HG02870 (cell line): Measurements from ENCODE around the gene LAMP1.
"Not testable (repeated sequence)": the region's sequence is repeated elsewhere in the genome, so short reads cannot be mapped to it uniquely, and the experiment has no call there.

Experiments
- ATAC-seq: cut with Tn5 transposase; IDR thresholded peaks from one replicate; pipeline ENCODE4 v1.9.1; 2021; ENCODE audit warnings: mild to moderate bottlenecking, moderate library complexity; ENCODE audit not compliant: unreplicated experiment

LAMP1 gene

DNA sequence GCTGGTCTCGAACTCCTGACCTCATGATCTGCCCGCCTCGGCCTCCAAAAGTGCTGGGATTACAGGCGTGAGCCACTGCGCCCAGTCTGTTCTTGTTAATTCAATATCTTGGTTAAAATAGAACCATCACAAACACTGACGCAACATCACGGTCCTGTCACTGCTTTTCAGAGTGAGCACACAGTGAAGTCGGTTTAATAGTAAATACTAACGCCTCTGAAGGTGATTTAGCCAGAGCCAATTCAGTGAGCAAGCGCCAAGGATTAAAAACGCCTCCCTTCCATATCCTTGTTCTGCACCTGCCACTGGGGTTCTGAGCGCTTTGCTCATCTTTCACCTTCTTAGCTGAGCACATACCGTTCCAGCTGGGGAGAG is 30.3 kb downstream of the LAMP1 start:
- no peak for ATAC-seq

DNA sequence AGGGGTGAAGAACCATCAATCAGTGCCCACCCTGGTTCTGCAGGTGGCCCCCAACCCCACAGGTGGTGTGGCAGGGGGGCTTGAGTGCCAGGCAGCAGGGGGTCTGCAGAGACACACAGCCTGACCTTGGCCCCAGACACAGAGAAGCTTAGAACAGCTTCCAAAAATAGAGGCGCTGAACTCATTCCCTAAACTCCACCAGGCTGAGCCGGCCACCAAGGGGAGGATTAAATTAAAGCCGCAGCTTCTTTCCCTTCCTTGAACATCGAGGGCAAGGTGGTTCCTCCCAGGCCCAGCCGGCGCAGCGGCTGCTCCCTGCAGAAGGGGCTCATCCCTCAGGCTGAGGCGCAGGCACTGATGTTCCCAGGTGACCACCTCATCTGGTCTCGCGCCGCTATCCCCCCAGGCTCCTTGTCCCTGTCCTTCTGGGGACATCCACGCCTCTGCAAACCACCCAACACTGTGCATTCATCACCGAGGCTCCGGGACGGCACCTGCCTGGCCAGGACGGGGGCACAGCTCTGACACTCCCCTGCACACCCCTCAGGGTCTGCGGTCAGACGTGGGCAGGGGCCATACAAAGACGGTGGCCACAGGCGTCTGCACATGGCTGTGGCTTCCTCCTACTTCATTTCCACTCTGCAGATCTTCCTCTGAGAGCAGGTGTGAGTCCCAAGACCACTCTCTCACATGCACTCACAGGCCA is 30.9 kb downstream of the LAMP1 start:
- no peak for ATAC-seq

DNA sequence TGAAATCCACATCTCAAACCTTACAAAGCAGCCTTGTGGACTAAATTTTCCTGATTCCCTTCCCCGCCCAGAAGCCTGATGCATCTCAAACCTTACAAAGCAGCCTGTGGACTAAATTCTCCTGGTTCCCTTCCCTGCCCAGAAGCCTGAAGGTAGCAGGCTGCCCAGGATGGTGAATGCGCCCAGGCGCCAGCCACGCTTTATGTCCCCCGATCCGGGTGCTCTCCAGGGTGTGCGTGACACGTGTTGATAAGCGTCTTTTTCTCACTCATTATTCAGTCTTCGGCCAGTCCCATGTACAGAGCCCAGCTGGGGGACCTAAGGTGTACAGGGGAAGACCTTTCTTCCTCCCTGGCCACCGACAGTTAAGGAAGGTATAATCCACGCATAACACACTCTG is 31.8 kb downstream of the LAMP1 start:
- no peak for ATAC-seq

GRCh38 chr13:113329656-113330312 is 32.7 kb downstream of the LAMP1 start:
- ATAC-seq, result no peak

GRCh38 chr13:113332615-113333014 is 35.6 kb downstream of the LAMP1 start:
- ATAC-seq, result no peak

- no peak for ATAC-seq
Measured at GRCh38 chr13:113333076-113333475, 36.0 kb downstream of the LAMP1 start.

- no peak for ATAC-seq
Measured at GRCh38 chr13:113337556-113337955, 40.5 kb downstream of the LAMP1 start.

DNA sequence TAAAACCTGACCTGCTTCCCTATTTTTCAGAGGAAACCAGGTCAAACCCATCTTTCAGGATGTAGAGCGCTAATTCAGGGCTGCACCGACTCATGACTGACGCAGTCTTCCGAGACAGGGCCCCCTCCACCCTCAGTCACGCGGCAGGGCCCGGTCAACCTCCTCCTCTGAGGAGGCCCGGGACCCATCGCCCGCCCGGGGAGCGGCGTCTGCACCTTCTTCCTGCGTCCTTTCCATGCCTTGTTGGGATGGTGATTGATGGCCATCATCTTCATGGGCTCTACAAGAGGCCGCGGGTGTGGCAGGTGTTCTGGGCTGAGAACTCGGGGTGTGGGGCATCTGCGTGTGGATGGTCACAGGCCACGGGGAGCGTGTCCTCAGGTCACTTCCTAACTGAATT is 40.9 kb downstream of the LAMP1 start:
- ATAC-seq, result no peak

- no peak for ATAC-seq
Measured at GRCh38 chr13:113338451-113338850, 41.4 kb downstream of the LAMP1 start.

- ATAC-seq, result no peak
Measured at GRCh38 chr13:113342820-113343691, 46.0 kb downstream of the LAMP1 start.

DNA sequence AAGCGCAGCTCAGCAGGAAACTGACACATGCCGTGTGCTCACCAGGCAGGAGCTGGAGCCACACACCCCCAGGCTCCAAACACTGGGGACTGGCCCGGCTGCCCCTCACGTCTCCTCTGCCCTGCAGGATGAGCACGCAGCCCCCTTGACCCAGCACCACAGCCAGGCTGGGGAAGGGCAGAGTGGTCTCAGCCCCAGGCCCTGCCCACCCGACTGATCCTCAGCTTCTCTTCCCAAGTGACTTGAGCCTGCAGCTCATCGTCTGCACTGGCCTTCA is 46.6 kb downstream of the LAMP1 start:
- no peak for ATAC-seq

DNA sequence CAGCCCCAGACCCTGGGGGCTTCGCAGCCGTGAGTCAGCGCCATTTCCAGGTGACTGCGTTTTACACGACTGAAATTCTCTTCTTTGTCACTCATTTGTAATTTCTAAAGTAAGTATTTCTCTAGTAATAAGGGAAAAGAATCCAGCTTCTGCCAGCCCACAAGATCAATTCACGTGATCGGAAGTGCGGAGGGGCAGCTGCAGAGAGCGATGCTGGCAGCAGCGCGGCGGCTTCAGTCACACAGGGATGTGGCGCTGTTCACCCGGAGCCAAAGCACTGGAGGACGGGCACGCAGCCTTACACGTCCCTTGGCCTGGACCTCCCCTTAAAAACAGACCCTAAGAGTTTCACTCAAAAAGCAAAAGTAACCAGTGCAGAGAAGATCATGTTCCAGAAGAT is 48.4 kb downstream of the LAMP1 start:
- ATAC-seq, result no peak

GRCh38 chr13:113347736-113348225 is 50.7 kb downstream of the LAMP1 start:
- ATAC-seq, result not testable (repeated sequence)

DNA sequence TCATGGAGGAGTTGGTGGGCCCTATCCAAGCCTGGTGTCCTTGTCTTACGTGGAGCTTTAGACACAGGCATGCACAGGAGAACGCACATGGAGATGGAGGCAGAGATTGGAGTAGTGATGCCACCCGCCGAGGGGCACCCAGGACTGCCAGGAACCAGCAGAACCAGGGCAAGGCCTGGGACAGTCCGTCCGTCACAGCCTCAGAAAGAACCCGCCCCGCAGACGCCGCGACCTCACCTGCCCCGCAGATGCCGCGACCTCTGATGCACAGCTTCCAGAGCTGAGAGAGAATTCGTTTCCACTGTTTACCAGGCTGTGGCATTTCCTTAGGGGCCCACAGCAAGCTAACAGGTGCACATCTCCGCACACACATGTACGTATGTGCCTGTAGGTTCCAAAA is 51.6 kb downstream of the LAMP1 start:
- ATAC-seq, result no peak

DNA sequence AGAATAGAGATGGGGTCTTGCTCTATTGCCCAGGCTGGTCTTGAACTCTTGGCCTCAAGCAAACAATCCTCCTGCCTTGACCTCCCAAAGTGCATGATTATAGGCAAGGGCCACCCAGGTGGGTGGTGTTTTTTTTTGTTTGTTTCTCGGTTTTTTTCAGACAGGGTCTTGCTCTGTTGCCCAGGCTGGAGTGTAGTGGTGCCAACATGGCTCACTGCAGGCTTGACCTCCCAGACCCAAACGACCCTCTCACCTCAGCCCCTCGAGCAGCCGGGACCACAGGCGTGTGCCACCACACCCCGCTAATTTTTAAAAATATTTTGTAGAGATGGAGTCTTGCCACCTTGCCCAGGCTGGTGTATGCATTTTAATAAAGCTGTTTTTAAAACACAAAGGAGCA is 52.0 kb downstream of the LAMP1 start:
- no peak for ATAC-seq

- ATAC-seq, result no peak
Measured at GRCh38 chr13:113349491-113349890, 52.5 kb downstream of the LAMP1 start.

DNA sequence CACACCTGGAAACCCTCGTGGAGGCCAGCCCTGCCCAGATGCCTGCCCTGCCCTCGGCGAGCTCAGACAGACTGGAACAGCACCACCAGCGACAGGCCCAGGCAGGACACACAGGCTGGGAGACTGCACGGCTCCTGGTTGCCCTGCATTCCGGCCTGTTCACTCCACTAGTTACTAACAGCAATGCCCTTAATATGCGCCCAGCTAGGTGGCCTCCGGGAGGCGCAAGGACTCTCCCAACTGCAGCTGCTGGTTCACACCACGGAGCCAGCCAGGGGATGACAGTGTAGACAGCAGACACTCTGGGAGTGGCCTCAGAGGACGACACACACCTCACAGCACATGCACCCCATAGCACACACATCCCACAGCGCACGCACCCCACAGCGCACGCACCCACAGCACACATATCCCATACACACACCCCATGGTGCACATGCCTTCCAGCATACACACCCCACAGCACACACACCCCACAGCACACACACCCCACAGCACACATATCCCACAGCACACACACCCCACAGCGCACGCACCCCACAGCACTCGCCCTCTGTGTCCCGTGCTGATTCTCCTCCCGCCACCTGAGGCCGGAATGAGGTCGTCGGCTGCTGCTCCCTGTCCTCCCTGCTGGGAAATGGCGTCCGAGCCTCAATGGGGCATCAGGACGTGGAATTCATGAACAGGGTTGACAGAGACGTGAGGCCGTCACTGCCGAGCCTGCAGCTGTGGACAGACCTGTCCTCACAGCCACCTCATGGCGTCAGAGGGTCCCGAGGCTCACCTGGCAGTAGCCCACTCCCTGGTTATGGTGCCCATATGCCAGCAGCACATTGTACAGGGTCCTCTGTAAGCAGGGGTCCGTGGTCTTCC is 53.3 kb downstream of the LAMP1 start:
- ATAC-seq, result no peak

GRCh38 chr13:113350938-113351335 is 53.9 kb downstream of the LAMP1 start:
- no peak for ATAC-seq

DNA sequence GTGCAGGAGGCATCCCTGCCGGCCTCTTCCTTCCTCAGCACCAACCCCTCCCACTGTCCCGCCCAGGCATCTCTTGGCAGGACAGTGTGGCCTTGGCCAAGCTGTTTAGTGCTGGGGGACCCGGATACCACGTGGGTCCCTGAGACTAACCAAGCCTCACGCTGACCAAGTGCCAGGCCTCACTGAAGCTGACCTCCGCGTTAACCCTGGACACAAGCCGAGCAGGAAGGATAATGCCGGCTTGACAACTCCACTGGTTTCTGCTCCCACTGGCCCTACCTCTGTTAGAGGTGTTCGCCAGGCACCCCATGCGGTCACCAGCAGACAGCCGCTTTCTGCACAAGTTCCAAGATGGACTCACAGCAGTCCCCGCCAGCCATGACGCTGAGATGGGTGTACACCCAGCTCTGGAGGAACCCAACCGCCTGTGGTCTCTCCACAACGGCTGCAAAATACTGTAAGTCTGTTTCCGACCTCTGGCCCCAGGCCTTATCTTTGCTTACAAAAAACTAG is 54.5 kb downstream of the LAMP1 start:
- no peak for ATAC-seq

DNA sequence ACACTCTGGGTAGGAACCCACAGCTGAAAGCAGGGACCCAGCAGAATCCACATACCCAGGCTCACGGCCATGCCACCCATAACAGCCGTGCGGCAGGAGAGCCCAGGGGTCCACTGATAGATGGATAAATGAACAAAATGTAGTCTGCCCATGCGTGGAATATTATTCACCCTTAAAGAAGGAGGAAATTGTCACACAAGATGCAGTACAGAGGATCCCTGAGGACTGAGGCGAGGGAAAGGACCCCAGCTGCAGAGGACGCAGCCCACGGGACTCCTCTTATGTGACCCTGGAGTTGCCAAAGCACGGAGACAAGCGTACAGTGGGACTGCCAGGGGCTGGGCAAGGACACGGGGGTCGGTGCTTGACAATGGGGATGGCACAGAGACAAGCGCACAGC is 56.2 kb downstream of the LAMP1 start:
- ATAC-seq, result no peak
